Skin epidermis (tissue), 12 donors: ENCODE results near the gene PCSK4.
A peak's percentile ranks its signal among the peaks of the same experiment; 100 is the strongest.
"Not testable (repeated sequence)": the region's sequence is repeated elsewhere in the genome, so short reads cannot be mapped to it uniquely, and the experiment has no call there.

Experiments used
- H3K27ac ChIP-seq, 21 experiments: fragments of 200-600 bp; sonication (generic) in 11 of 21; one replicate each; pipeline ENCODE4 v1.5.0; 2020; ENCODE audit warnings: mild to moderate bottlenecking in 3 of 21, inconsistent platforms in 2 of 21, moderate library complexity in 2 of 21
- H3K4me3 ChIP-seq, 7 experiments: fragments of 200-600 bp; sonication (generic) in 2 of 7; one replicate each; pipeline ENCODE4 v1.5.0; 2020; ENCODE audit warnings: inconsistent platforms in 2 of 7, mild to moderate bottlenecking in 2 of 7, moderate library complexity in 1 of 7

PCSK4 gene

DNA sequence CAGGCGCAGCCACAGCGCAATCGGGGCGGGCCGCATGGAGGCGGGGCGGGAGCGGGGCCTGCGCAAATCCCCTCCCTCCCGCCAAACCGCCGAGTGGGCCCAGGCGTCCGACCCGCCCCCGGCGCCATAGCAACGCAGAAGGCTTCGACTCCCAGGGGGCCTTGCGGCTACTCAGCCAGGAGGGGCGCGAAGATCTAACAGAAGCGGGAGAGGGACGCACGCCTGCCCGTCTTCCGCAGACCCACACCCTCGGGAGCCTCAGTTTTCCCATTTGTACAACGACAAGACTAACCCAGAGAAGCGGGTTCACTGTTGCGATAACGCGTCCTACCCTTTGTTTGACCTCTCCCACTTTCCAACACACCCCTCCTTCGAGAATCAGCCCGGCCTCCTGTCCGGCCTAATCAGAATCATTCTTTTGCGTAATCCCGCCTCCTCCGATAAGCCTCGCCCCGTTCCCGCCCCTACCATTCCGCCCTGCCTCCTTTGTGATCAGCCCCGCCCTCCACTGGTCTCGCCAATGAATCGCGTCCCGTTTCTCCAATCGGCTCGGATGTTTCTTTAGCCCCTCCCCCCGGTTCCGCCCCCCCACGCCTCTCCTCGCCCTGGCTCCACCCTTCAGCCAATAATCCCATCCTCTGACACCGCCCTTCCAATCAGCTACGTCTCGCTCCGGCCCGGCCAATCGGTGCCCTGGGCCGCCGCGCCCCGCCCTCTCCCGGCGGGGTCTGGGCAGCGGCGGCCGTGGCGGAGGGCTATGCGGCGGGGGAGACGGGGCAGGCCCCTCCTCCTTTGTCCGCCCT lies at the start of gene PCSK4:
PCSK4 (minus strand) TSS at position 40 of the 803 bp plus-strand sequence; CDS start at position 36, 4 bp downstream.
- peak within 1 kb of the TSS; percentile 31 to 61 (median 45) for H3K4me3 ChIP-seq
- peak within 1 kb of the TSS in 17 of 21 experiments; percentile 24 to 71 (median 52) for H3K27ac ChIP-seq

DNA sequence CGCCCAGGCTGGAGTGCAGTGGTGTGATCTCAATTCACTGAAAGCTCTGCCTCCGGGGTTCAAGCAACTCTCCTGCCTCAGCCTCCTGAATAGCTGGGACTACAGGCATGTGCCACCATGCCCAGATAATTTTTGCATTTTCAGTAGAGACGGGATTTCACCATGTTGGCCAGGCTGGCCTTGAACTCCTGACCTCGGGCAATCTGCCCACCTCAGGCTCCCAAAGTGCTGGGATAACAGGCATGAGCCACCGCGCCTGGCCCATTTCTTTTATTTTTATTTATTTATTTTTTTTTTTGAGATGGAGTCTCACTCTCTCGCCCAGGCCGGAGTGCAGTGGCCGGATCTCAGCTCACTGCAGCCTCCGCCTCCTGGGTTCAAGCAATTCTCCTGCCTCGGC lies 49.6 kb upstream of the PCSK4 start:
- H3K27ac ChIP-seq, H3K4me3 ChIP-seq: not testable (repeated sequence)

DNA sequence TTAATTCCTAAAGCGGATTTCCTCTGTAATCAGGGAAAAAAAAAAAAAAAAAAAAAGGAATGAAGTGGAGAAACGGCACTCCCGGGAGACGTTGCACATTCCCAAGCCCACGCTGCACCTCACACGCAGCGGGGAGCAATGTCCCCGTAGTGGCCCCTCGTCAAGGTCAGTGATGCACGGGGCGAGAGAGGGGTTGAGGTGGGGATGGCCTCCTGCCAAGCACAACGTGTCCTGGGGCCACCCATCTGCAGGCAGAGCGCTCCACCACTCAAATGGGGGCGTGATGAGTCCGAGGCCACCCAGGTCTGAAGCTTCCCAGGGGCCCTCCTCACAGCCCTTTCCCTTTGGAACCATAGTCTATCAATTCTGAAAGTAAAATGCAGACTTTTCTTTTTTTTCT lies 48.8 kb upstream of the PCSK4 start:
- Histone ChIP-seq H3K27ac (no peak overlapping the region), H3K4me3 (no peak overlapping the region)

DNA sequence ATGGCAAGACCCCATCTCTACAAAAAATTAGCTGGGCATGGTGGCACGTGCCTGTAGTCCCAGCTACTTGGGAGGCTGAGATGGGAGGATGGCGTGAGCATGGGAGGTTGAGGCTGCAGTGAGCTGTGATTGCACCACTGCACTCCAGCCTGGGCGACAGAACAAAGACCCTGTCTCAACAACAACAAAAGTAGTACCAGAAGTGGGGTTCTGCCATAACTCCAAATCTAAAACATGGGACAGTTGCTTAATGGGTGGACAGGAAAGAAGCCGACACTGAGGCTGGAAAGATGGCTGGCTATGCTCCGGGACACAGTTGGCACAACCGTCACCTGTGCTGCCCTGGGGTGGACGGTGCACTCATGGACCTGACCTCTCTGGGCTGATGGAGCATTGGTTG lies 45.5 kb upstream of the PCSK4 start:
- not testable (repeated sequence) for H3K4me3 ChIP-seq, H3K27ac ChIP-seq

DNA sequence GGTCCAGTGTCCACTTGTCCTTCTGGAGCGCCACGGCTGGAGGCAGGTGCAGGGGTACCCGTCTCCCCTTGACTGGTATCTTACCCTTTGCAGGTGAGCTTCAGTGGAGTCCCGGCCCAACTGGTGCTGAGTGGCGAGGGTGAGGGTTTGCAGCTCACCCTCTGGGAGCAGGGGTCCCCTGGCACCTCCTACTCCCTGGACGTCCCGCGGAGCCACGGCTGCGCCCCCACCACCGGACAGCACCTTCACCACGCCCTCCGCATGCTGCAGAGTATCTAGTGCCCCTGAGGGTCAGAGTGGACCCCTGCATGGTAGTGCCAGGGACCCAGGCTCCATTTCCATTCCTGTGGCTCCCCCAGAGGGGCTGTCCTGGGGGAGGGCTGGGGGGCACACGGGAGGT lies 44.8 kb upstream of the PCSK4 start:
- Histone ChIP-seq H3K27ac (no peak overlapping the region), H3K4me3 (no peak overlapping the region)

DNA sequence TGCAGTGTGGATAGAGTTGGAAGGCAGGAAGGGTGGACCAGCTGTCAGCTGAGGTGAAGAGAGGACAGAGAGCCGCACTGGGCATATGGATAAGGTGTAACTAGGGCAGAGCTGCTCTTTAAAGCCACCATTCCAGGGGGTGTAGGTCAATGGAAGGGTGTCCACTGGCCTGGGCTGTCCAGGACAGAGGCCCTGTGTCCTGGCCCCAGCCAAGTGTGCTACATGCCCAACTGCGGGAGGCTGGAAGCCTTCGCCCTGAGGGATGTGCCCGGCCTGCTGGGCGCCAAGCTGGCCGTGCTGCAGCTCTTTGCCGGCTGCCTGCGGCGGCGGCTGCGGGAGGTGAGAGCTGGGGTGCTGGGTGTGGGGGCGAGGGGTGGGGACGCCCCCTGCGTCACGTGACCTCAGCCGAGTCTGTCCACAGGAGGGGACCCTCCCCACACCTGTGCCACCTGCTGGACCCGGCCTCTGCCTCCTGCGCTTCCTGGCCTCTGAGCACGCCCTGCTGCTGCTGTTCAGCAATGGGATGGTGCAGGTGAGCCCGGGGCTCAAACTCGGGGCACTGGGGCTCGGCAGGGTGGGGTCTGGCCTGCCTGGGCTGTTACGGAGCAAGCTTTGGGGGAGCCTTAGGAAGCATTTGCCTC lies 43.5 kb upstream of the PCSK4 start:
- H3K4me3 ChIP-seq: no peak overlapping the region
- H3K27ac ChIP-seq: no peak overlapping the region

DNA sequence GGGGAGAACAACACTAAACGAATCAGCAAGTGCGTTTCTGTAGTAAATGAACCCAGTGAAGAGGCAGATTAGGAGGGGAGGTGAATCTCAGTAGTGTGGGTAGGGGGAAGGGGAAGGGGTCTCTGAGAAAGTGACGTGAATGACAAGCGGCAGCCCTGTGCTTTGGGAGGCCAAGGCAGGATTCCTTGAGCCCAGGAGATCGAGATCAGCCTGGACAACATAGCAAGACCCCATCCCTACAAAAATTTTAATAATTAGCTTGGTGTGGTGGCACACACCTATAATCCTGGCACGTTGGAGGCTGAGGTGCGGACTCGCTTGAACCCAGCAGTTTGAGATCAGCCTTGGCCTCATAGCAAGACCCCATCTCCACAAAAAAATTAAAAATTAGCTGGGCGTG lies 41.9 kb upstream of the PCSK4 start:
- no peak overlapping the region for H3K27ac ChIP-seq
- no peak overlapping the region for H3K4me3 ChIP-seq

DNA sequence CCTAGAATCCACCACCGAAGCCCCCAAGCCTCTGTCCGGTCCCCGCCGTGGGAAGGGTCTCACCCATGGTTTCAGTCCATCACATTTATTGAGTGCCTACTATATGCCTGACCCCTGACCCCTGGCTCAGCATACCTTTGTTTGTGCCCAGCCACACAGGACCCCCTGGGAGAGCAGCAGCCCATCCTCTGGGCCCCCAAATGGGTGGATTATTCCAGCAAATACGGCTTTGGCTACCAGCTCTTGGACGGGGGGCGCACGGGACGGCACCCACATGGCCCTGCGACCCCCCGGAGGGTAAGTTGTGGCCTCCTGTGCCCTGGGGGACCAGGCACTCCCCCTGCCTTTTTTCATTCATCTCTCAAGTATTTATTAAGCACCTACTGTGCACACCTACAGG lies 41.4 kb upstream of the PCSK4 start:
- no peak overlapping the region for H3K4me3 ChIP-seq

DNA sequence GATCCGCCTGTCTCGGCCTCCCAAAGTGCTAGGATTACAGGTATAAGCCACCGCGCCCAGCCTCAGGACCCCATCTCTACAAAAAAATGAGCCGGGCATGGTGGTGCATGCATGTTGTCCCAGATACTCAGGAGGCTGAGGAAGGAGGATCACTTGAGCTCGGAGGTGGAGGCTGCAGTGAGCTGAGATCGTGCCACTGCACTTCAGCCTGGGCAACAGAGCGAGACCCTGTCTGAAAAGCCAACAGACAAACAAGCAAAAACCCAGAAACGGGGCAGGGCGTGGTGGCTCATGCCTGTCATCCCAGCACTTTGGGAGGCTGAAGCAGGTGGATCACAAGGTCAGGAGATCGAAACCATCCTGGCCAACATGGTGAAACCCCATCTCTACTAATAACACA lies 40.7 kb upstream of the PCSK4 start:
- not testable (repeated sequence) for H3K4me3 ChIP-seq, H3K27ac ChIP-seq

More for the DNA sequence above, 41.4 kb upstream of the PCSK4 start:
- H3K27ac ChIP-seq: no peak overlapping the region

DNA sequence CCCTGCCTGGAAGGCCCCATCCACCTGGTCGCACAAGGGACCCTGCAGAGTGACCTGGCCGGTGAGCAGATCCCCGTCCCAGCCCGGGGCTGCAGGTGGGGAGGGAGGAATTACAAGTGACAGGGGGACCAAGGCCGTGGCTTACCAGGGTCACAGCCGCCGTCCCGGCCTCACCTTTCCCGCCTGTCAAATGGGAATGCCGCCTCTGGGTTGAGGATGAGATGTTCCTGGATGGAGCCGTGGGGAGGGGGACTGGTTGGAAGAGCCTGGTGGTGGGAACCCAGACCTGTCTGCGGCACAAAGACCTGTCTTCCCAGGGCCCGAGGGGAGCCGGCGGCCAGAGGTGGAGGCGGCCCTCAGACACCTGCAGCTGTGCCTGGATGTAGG lies 39.3 kb upstream of the PCSK4 start:
- H3K4me3 ChIP-seq: no peak overlapping the region
- H3K27ac ChIP-seq: no peak overlapping the region

DNA sequence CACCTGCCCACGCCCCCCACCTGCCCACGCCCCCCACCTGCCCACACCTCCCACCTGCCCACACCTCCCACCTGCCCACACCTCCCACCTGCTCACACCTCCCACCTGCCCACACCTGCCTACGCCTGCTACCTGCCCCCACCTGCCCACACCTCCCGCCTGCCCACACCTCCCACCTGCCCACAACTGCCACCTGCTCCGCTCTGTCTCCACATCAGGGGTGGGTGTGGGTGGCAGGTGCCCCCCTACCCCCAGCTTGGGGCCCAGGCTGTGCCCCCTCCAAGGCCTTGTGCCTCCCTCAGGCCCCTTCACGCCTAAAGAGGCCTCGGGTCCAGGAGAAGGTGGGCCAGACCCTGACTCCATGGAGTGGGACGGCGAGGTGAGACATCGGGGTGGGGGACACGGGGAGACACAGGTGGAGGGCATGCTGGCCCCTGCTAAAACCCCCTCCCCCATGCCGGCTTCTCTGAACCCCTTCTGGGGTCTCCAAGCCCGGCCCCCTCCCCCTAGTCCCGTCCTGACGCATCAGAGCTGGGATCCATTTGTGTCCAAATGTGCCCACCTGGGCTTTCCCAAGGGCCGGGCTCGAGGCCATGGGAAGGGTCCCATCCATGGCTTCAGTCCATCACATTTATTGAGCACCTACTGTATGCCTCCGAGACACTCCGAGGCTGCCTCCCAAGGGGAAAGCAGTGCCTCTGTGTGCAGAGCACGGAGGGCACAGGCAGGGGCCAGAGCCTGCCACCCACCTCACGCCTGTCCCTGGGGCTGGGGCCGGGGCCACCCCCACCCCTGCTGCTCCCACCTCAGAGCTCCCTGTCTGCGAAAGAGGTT lies 38.7 kb upstream of the PCSK4 start:
- Histone ChIP-seq H3K27ac (no peak overlapping the region), H3K4me3 (no peak overlapping the region)

DNA sequence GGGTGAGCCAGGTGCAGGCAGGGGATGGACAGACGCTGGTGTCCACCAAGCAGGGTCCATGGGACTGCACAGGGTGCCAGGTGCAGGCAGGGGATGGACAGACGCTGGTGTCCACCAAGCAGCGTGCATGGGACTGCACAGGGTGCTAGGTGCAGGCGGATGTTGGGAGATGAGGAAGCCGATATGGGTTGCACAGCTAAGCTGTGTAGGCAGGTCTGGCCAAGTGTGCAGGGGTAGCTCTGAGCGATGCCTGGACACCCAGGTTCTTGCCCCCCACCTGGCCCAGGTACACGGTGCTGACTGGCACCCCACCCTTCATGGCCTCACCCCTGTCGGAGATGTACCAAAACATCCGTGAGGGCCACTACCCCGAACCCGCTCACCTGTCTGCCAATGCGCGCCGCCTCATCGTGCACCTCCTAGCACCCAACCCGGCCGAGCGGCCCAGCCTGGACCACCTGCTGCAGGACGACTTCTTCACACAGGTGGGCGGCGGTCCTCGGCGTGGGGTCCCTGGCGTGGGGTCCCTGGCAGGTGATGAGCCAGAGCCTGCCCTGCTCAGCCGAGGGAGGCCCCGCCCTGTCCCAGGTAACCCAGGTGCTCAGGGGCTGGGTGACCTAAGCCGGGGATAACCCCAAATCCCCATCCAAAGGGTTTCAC lies 37.6 kb upstream of the PCSK4 start:
- Histone ChIP-seq H3K4me3 (no peak overlapping the region), H3K27ac (no peak overlapping the region)

DNA sequence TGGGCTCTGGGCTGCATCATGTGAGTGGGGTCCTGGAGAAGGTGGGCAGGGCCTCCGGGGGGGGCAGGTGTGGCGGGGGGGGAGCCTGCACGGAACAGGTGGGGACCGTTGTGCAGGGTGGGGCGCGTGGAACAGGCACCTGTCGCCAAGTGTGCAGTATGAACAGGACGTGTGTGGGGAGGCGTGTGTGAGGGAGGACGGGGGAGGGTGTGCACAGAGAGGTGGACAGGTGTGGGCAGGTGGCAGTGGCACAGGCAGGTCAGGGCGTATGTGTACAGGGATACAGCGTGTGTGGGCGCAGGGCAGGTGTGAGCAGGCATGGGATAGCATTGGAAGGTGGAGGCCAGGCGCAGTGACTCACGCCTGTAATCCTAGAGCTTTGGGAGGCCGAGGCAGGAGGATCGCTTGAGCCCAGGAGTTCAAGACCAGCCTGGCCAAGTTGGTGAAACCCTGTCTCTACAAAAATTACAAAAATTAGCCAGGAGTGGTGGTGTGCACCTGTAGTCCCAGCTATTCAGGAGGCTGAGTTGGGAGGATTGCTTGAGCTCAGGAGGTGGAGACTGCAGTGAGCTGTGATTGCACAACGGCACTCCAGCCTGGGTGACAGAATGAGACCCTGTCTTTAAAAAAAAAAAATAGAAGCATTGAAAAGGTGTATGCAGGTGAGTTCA lies 37.0 kb upstream of the PCSK4 start:
- Histone ChIP-seq H3K4me3 (no peak overlapping the region), H3K27ac (no peak overlapping the region)

DNA sequence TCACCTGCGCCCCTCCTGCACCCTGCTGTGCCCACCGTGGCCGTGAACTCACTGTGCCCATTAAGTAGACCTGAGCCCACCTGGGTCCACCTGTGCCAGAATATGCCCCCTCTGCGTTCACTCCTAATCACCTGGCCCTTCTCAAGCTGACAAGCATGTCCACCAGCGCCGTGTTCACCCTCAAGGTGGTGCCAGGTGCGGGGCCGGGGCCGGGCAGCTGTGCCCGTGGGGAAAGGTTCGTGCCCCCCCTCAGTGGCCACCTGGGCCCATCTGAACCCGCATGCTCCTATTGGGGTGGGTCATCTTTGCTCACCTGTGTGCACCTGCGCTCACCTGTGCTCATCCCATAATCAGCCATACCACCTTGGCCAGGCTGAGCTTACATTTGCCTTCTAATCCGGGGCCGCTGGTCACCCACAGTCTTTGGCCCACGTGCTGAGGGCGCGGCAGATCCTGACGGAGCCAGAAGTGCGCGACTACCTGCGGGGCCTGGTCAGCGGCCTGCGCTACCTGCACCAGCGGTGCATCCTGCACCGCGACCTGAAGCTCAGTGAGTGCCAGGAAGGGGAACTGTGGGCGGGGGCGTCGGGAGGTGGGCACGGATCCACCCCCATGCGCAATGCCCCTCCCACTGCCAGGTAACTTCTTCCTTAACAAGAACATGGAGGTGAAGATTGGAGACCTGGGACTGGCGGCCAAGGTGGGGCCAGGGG lies 36.1 kb upstream of the PCSK4 start:
- no peak overlapping the region for H3K4me3 ChIP-seq
- no peak overlapping the region for H3K27ac ChIP-seq

DNA sequence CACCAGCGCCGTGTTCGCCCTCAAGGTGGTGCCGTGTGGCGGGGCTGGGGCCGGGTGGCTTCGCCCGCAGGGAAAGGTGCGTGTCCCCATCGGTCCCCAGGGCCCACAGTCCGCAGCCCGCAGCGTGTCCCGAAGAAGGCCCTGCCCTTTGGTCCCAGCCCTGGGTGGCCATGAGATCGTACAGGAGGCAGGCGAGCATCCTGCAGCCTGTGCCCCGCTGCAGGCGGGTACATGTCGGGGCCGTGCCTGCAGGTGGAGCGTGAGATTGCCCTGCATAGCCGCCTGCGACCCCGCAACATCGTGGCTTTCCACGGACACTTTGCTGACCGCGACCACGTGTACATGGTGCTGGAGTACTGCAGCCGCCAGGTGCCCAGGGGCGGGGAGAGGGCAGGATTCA lies 35.2 kb upstream of the PCSK4 start:
- Histone ChIP-seq H3K27ac (no peak overlapping the region), H3K4me3 (no peak overlapping the region)

DNA sequence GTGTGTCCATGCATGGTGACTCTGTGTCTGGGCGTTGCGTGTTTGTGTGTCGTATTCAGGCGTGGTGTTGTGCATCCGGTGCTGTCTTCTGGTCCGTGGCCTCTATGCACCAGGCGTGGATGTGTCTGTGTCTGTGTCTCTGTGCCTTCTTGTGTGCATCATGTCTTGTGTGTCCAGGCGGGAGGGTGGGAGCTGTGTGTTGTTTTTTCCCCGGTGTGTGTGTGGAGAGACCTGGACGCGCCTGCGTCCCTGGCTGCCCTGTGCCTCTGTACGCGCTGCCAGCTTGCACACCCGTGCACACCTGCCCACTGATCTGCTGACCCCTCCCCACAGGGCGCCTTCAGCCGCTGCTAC lies 34.8 kb upstream of the PCSK4 start:
- no peak overlapping the region for H3K27ac ChIP-seq
- H3K4me3 ChIP-seq: no peak overlapping the region

DNA sequence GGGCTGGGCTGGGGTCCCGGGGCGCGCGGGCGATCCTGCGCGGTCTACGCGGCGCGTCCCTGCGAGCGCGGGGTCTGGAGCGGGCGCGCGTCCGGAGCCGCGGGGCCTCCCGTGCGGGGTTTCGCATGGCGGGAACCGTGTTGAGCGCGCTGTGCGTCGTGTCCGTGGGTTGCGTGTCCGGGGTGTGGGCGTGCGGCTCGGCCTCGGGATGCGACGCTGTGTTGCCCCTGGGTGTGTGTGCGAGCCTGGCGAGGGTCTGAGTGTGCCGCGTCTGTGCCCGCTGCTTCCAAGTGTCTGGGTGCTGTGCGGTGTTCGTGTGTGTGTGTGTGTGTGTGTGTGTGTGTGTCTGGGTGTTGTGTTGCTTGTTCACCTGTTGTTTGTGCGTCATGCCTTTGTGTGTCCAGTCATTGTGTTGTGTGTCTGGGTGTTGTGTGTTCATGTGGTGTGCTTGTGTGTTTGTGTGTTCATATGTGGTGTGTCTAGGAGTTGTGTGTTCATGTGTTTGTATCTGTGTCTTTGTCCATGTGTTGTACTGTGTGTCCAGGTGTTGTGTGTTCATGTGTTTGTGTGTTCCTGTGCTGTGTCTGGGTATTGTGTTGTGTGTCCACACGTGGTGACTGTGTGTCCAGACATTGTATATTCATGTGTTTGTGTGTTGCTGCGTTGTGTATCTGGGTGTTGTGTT lies 34.3 kb upstream of the PCSK4 start:
- Histone ChIP-seq H3K27ac (no peak overlapping the region), H3K4me3 (peak overlapping the region in 1 of 7 experiments; percentile 21)
